WTC11 (cell line): Measurements from ENCODE around the gene OSR1. TPM values are rescaled to one million over a fixed set of nuclear protein-coding genes. Genes with fewer than 3 reads are reported as not detected.
"Not testable (repeated sequence)": the region's sequence is repeated elsewhere in the genome, so short reads cannot be mapped to it uniquely, and the experiment has no call there.

Source experiments
- ATAC-seq: fragments of 200-7000 bp; cut with Tn5 transposase; 2 replicates; pipeline ENCODE4 v1.10.0; 2021; ENCODE audit warnings: mild to moderate bottlenecking, moderate library complexity
- CTCF ChIA-PET: fragments of 300-600 bp; sonication (Branson Sonifier 250); formaldehyde crosslinking; loops from one replicate; lab custom pipeline; 2021; ENCODE audit warnings: antibody characterized with exemption; lab: Charles Lee
- POLR2A ChIA-PET: fragments of 350-600 bp; sonication (Branson Sonifier 250); formaldehyde crosslinking; loops from one replicate; lab custom pipeline; 2021; ENCODE audit warnings: antibody characterized with exemption; lab: Charles Lee
- DNase-seq: peaks from one replicate; pipeline ENCODE4 v3.0.0; 2021; ENCODE audit warnings: low spot score
- H3K27ac Mint-ChIP-seq: 2 replicates; pipeline ENCODE4 v1.8.0; 2021; ENCODE audit warnings: mixed read lengths
- H3K27me3 Mint-ChIP-seq: 2 replicates; pipeline ENCODE4 v1.8.0; 2021; ENCODE audit warnings: low read depth, mild to moderate bottlenecking, moderate library complexity, mixed read lengths
- H3K36me3 Mint-ChIP-seq: 2 replicates; pipeline ENCODE4 v1.8.0; 2021; ENCODE audit warnings: mixed read lengths
- H3K4me1 Mint-ChIP-seq: 2 replicates; pipeline ENCODE4 v1.8.0; 2022; ENCODE audit warnings: mixed read lengths
- H3K4me3 Mint-ChIP-seq: 2 replicates; pipeline ENCODE4 v1.8.0; 2021; ENCODE audit warnings: mild to moderate bottlenecking, moderate library complexity, mixed read lengths
- H3K9me3 Mint-ChIP-seq: 2 replicates; pipeline ENCODE4 v1.8.0; 2021; ENCODE audit warnings: mixed read lengths
- ATF3 ChIP-seq: sonication (generic); formaldehyde crosslinking; conservative IDR thresholded peaks from 2 replicates; pipeline ENCODE4 v1.8.1; 2022; ENCODE audit warnings: mild to moderate bottlenecking, missing genetic modification reagents
- ETV6 ChIP-seq: sonication (generic); formaldehyde crosslinking; IDR thresholded peaks from 2 replicates; pipeline ENCODE4 v1.8.1; 2022; ENCODE audit warnings: mild to moderate bottlenecking, missing genetic modification reagents
- FOXJ3 ChIP-seq: sonication (generic); formaldehyde crosslinking; IDR thresholded peaks from 2 replicates; pipeline ENCODE4 v1.9.0; 2021; ENCODE audit warnings: missing genetic modification reagents, mild to moderate bottlenecking, borderline replicate concordance
- FOXP1 ChIP-seq: sonication (generic); formaldehyde crosslinking; IDR thresholded peaks from 2 replicates; pipeline ENCODE4 v1.8.0; 2022; ENCODE audit warnings: missing genetic modification reagents, mild to moderate bottlenecking, moderate library complexity, borderline replicate concordance
- MXD4 ChIP-seq: fragments of 250-450 bp; sonication (Bioruptor Pico); IDR thresholded peaks from 2 replicates; pipeline ENCODE4 v1.8.0; 2021; ENCODE audit warnings: mild to moderate bottlenecking, moderate library complexity, borderline replicate concordance
- MYBL2 ChIP-seq: sonication (generic); formaldehyde crosslinking; IDR thresholded peaks from 2 replicates; pipeline ENCODE4 v1.8.1; 2023; ENCODE audit warnings: mild to moderate bottlenecking, moderate library complexity, missing genetic modification reagents
- NR3C1 ChIP-seq: sonication (generic); formaldehyde crosslinking; conservative IDR thresholded peaks from 2 replicates; pipeline ENCODE4 v1.8.1; 2023; ENCODE audit warnings: low read depth, mild to moderate bottlenecking, missing genetic modification reagents
- PREB ChIP-seq: sonication (generic); formaldehyde crosslinking; IDR thresholded peaks from 2 replicates; pipeline ENCODE4 v1.8.1; 2022; ENCODE audit warnings: mild to moderate bottlenecking, missing genetic modification reagents, moderate library complexity, borderline replicate concordance
- SOX15 ChIP-seq: fragments of 250-450 bp; sonication (Bioruptor Pico); IDR thresholded peaks from 2 replicates; pipeline ENCODE4 v1.9.0; 2021; ENCODE audit warnings: mild to moderate bottlenecking
- ZNF121 ChIP-seq: sonication (generic); formaldehyde crosslinking; IDR thresholded peaks from 2 replicates; pipeline ENCODE4 v1.8.0; 2023; ENCODE audit warnings: missing genetic modification reagents
- ZNF219 ChIP-seq: sonication (generic); formaldehyde crosslinking; IDR thresholded peaks from 2 replicates; pipeline ENCODE4 v1.8.0; 2023; ENCODE audit warnings: missing genetic modification reagents, mild to moderate bottlenecking, borderline replicate concordance
- ZNF532 ChIP-seq: fragments of 250-450 bp; sonication (Bioruptor Pico); IDR thresholded peaks from 2 replicates; pipeline ENCODE4 v1.9.0; 2021; ENCODE audit warnings: mild to moderate bottlenecking, borderline replicate concordance
- total RNA-seq: library from RNA; stranded (reverse); gene quantifications from 3 replicates; pipeline ENCODE4 v1.2.3, GENCODE V29; 2021
- TF ChIP-seq, protein P1 (sequence below): fragments of 250-450 bp; sonication (Bioruptor Pico); conservative IDR thresholded peaks from 2 replicates; pipeline ENCODE4 v1.9.0; 2021; ENCODE audit warnings: mild to moderate bottlenecking
- TF ChIP-seq, protein P2 (sequence below): sonication (generic); formaldehyde crosslinking; IDR thresholded peaks from 2 replicates; pipeline ENCODE4 v1.8.1; 2023; ENCODE audit warnings: mild to moderate bottlenecking, missing genetic modification reagents, borderline replicate concordance

Gene OSR1
- total RNA-seq, 1 experiment from 2014 or later, result 0.22 TPM

- DNase-seq, H3K4me1 Mint-ChIP-seq, H3K4me3 Mint-ChIP-seq, POLR2A ChIA-PET, ATAC-seq, H3K27ac Mint-ChIP-seq, CTCF ChIA-PET, H3K27me3 Mint-ChIP-seq: not testable (repeated sequence)
- H3K36me3 Mint-ChIP-seq, result peaks cover 10% of the 10 kb centered on the region
- H3K9me3 Mint-ChIP-seq, result peaks cover 26% of the 10 kb centered on the region
These were observed 31.0 kb upstream of the OSR1 start for GRCh38 chr2:19389469-19389868.

GRCh38 chr2:19380532-19380931, 22.1 kb upstream of the OSR1 start:
- Mint-ChIP-seq H3K36me3 (no peaks in the 10 kb centered on the region), H3K27me3 (no peaks in the 10 kb centered on the region), H3K27ac (no peak overlapping the region), H3K9me3 (peaks cover 20% of the 10 kb centered on the region), H3K4me1 (peaks cover 4% of the 10 kb centered on the region), H3K4me3 (no peak overlapping the region)
- DNase-seq (no peak), ATAC-seq (no peak)
- TF ChIP-seq MXD4 (CRISPR knock-in tag) (no peak), ZNF532 (CRISPR knock-in tag) (no peak), ZNF121 (no peak), ATF3 (CRISPR knock-in tag) (no peak), PREB (CRISPR knock-in tag) (no peak), FOXJ3 (CRISPR knock-in tag) (no peak), MYBL2 (CRISPR knock-in tag) (no peak), ZNF219 (CRISPR knock-in tag) (no peak), NR3C1 (CRISPR knock-in tag) (no peak), ETV6 (no peak), FOXP1 (CRISPR knock-in tag) (no peak), SOX15 (CRISPR knock-in tag) (no peak)
- TF ChIP-seq, protein P1, sequence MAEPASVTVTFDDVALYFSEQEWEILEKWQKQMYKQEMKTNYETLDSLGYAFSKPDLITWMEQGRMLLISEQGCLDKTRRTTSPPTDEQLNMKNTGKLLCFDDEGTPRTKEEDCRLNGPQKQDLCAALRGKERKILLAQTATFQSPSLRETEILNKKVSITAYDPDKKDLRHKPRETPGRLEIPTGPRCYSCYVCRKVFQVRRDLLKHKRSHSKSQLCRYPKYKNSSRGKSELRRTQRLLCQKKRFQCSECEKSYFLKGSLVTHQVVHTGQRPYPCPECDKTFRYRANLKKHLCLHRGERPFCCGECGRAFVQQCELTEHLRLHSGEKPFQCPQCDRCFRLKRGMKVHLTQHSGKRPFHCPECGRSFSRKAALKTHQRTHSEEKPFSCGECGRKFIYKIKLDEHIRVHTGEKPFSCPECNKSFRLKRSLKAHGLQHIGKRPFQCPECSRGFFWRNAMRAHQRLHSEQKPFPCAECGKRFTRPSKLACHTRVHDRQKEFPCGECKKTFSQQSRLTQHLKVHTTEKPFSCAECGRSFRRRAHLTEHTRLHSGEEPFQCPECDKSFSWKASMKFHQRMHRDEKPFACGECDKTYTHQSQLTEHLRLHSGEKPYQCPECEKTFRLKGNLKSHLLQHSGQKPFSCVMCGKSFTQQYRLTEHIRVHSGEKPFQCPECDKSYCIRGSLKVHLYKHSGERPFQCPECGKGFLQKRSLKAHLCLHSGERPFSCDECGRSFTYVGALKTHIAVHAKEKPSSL (CRISPR knock-in tag), result no peak
- TF ChIP-seq, protein P2, sequence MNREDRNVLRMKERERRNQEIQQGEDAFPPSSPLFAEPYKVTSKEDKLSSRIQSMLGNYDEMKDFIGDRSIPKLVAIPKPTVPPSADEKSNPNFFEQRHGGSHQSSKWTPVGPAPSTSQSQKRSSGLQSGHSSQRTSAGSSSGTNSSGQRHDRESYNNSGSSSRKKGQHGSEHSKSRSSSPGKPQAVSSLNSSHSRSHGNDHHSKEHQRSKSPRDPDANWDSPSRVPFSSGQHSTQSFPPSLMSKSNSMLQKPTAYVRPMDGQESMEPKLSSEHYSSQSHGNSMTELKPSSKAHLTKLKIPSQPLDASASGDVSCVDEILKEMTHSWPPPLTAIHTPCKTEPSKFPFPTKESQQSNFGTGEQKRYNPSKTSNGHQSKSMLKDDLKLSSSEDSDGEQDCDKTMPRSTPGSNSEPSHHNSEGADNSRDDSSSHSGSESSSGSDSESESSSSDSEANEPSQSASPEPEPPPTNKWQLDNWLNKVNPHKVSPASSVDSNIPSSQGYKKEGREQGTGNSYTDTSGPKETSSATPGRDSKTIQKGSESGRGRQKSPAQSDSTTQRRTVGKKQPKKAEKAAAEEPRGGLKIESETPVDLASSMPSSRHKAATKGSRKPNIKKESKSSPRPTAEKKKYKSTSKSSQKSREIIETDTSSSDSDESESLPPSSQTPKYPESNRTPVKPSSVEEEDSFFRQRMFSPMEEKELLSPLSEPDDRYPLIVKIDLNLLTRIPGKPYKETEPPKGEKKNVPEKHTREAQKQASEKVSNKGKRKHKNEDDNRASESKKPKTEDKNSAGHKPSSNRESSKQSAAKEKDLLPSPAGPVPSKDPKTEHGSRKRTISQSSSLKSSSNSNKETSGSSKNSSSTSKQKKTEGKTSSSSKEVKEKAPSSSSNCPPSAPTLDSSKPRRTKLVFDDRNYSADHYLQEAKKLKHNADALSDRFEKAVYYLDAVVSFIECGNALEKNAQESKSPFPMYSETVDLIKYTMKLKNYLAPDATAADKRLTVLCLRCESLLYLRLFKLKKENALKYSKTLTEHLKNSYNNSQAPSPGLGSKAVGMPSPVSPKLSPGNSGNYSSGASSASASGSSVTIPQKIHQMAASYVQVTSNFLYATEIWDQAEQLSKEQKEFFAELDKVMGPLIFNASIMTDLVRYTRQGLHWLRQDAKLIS (CRISPR knock-in tag), result no peak
- ChIA-PET CTCF (interaction anchor here (1.0 kb wide), 1 partner anchor 11 kb away, joined by 3 read pairs; no protein-coding TSS in a partner anchor), POLR2A (no interaction called here)
